Glutamatergic neuron (in vitro differentiated cells): ENCODE results near the gene RPS18. TPM values are rescaled to one million over a fixed set of nuclear protein-coding genes. Genes with fewer than 3 reads are reported as not detected.

ENCODE experiments used
- DNase-seq: peaks from one replicate; pipeline ENCODE4 v3.0.0; 2022
- H3K27ac Mint-ChIP-seq: one replicate; pipeline ENCODE4 v1.8.0; 2020; ENCODE audit warnings: mild to moderate bottlenecking, mixed read lengths, inconsistent platforms; ENCODE audit not compliant: unreplicated experiment
- H3K27me3 Mint-ChIP-seq: one replicate; pipeline ENCODE4 v1.8.0; 2020; ENCODE audit warnings: mild to moderate bottlenecking, moderate library complexity, mixed read lengths, inconsistent platforms; ENCODE audit not compliant: unreplicated experiment
- H3K36me3 Mint-ChIP-seq: one replicate; pipeline ENCODE4 v1.8.0; 2020; ENCODE audit warnings: mild to moderate bottlenecking, mixed read lengths, inconsistent platforms; ENCODE audit not compliant: unreplicated experiment
- H3K4me1 Mint-ChIP-seq: one replicate; pipeline ENCODE4 v1.8.0; 2020; ENCODE audit warnings: mild to moderate bottlenecking, low read depth, mixed read lengths, inconsistent platforms; ENCODE audit not compliant: unreplicated experiment
- H3K4me3 Mint-ChIP-seq: one replicate; pipeline ENCODE4 v1.8.0; 2020; ENCODE audit warnings: mild to moderate bottlenecking, mixed read lengths, inconsistent platforms; ENCODE audit not compliant: unreplicated experiment
- H3K9me3 Mint-ChIP-seq: one replicate; pipeline ENCODE4 v1.8.0; 2020; ENCODE audit warnings: mild to moderate bottlenecking, moderate library complexity, mixed read lengths, inconsistent platforms; ENCODE audit not compliant: unreplicated experiment
- total RNA-seq: library from RNA; stranded (reverse); fragmentation: NEBNext Ultra II Directional; extraction: Animal tissue kit (Norgen Biotek cat#: 25700); gene quantifications from one replicate; pipeline ENCODE4 v1.2.1, GENCODE V29; 2021; ENCODE audit not compliant: unreplicated experiment
- TF ChIP-seq, protein P1 (sequence below): fragments of 200-600 bp; sonication (generic); IDR thresholded peaks from one replicate; pipeline ENCODE4 v1.5.0; 2021; ENCODE audit not compliant: partially characterized antibody, unreplicated experiment

The RPS18 gene
- total RNA-seq, 1 donor from 2014 or later: 1,024 TPM

DNA sequence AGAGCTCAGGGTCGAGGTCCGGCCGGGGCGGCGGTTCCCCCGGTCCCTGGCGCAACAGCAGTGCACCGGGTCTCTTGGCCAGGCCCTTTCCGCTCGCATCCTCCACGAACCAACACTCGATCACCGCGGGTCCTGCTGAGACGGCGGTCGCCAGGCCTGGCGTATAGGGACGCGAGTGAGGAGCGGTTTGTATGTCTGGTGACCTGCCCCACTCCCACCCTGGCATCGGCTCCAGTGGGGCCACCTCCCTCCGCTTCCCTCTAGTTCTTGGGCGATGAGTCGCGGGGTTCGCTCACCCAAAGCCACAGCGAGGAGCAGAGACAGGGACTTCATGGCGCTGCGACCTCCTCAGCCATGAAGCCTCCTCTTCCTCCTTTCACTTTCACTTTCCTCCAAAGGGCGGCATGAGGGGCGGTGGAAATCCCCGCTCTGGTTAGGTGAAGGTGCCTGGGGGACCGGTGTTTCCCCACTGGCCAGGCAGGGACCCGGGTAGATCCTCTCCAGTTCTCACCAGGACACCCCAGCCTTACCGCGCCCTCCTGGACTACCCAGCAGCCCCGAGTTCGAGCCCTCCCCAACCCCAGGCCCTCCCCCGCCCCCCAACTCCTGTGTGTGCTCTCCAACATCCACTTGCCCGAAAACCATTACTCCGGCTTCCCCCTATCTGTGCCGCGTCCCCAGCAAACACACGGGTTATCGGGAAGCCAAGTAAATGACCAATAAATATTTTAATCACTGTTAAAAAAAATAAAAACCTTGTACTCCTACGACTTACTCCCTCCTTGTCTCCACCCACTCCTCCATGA, 42.0 kb downstream of the RPS18 start, which contains the start of gene TAPBP:
Gene TAPBP, minus strand, starts transcription at position 370 of the 806 bp plus-strand sequence. Its CDS starts 37 bp downstream, at position 333.
- peak; percentile 43 for DNase-seq
- Mint-ChIP-seq H3K4me3 (peak within 1 kb of the TSS; percentile 94), H3K27me3 (peaks cover 10% of the 10 kb centered on the region), H3K36me3 (no peaks in the 10 kb centered on the region), H3K9me3 (peaks cover 9% of the 10 kb centered on the region), H3K4me1 (peaks cover 12% of the 10 kb centered on the region), H3K27ac (peak within 1 kb of the TSS; percentile 52)
- TF ChIP-seq, protein P1, sequence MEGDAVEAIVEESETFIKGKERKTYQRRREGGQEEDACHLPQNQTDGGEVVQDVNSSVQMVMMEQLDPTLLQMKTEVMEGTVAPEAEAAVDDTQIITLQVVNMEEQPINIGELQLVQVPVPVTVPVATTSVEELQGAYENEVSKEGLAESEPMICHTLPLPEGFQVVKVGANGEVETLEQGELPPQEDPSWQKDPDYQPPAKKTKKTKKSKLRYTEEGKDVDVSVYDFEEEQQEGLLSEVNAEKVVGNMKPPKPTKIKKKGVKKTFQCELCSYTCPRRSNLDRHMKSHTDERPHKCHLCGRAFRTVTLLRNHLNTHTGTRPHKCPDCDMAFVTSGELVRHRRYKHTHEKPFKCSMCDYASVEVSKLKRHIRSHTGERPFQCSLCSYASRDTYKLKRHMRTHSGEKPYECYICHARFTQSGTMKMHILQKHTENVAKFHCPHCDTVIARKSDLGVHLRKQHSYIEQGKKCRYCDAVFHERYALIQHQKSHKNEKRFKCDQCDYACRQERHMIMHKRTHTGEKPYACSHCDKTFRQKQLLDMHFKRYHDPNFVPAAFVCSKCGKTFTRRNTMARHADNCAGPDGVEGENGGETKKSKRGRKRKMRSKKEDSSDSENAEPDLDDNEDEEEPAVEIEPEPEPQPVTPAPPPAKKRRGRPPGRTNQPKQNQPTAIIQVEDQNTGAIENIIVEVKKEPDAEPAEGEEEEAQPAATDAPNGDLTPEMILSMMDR: no peak

DNA sequence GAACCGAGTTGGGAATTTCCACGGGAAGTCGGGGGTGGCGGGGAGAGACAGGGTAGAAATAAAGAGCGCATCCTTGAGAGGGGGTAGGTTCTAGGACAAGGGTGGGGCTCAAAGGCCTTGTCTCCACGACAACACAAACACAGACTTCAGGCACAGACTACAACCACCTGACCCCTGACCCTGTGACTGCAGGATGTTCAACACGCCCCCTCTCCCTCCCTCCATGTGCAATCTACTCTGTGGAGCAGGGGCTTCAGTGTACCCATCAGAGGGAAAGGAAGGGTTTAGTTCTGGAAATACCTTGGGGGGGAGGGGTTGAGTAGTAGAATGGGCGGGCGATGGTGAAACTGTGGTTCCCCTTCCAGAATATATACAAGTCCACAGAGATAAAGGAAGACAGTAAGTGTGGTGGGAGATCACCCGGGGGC, 42.7 kb downstream of the RPS18 start:
- TF ChIP-seq, protein P1: no peak
- Mint-ChIP-seq H3K27me3 (peaks cover 10% of the 10 kb centered on the region), H3K36me3 (no peaks in the 10 kb centered on the region), H3K4me1 (peaks cover 17% of the 10 kb centered on the region), H3K9me3 (peaks cover 11% of the 10 kb centered on the region), H3K4me3 (peak overlapping the region; percentile 73), H3K27ac (no peak overlapping the region)
- no peak for DNase-seq

DNA sequence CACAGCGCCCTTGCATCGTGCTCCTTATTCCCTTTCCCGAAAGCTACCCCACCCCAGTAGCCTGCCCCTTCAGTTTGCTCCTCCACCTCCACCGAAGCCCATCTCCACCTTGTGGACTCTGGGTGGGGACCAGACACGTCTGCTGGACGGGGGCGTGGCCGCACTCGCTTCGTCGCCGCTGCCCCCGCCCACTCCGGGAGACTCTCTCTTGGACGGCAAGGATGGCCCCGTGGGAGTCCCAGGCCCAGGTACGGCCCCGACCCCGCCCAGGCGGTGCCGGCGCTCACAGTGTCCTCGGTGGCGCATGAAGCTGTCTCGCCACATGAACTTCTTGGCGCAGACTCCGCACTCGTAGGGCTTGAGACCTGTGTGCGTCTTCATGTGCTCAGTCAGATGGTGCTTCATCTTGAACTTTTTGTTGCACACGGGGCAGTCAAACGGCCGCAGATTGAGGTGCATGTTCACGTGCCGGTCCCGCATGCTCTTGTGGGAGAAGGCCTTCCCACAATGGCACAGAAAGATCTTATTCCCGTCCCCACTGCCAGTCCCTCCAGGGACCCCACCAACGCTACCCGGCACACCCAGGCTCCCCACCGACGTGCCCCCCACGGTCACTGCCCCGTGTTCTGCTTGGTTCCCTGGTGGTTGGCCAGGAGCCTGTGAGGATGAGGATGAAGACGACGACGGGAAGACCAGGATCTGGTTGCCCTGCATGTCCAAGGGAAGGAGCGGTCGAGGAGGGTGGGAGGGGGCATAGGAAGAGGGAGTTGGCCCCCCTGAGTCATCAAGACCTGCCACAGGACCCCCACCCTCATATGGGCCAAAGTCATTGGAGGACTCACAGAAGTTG, 43.3 kb downstream of the RPS18 start:
- H3K4me1 Mint-ChIP-seq: peaks cover 17% of the 10 kb centered on the region

DNA sequence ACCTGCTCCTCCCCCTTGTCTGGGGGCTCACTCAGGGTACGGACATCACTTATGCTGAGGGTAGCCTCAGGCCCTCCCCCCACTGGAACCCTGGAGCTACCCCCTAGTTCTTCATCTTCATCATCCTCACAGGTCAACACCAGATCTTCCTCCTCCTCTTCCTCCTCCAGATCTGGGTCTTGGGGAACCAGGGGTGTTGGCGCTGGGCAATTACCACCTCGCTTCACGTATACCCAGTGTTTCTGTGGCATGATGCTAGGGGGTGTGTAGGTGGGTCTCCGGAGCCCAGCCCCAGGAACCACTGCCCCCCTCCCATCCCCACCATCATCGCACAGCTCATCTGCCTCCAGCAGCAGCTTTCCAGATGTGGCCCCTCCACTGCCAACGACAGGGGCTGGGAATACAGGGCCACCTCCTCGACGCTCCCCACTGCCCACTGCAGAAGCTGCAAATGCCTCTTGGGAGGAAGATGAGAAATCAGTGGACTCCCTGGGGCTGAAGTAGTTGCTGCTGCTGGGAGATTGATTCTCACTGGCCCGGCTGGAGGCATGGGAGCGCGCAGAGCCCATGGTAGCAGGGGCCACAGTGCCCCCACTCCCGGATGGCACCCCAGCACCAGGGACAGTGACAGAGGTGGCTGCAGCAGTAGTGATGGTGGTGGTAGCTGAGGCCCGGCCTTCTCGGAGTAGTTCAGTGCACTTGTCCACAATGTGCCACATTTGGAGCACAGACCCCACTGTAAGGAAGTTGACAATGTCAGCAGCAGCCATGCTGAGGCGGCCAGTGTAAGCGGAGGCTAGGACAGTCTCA, 44.1 kb downstream of the RPS18 start:
- H3K27me3 Mint-ChIP-seq: peaks cover 10% of the 10 kb centered on the region
- TF ChIP-seq, protein P1: no peak
- H3K36me3 Mint-ChIP-seq: no peaks in the 10 kb centered on the region
- H3K27ac Mint-ChIP-seq: no peak overlapping the region
- peaks cover 15% of the 10 kb centered on the region for H3K9me3 Mint-ChIP-seq
- DNase-seq: no peak
- H3K4me1 Mint-ChIP-seq: peaks cover 18% of the 10 kb centered on the region
- H3K4me3 Mint-ChIP-seq: peak overlapping the region; percentile 81

More for the DNA sequence above, 43.3 kb downstream of the RPS18 start:
- DNase-seq: no peak
- no peaks in the 10 kb centered on the region for H3K36me3 Mint-ChIP-seq
- TF ChIP-seq, protein P1: no peak
- H3K27me3 Mint-ChIP-seq: peaks cover 10% of the 10 kb centered on the region
- peaks cover 11% of the 10 kb centered on the region for H3K9me3 Mint-ChIP-seq
- H3K27ac Mint-ChIP-seq: no peak overlapping the region
- peak overlapping the region; percentile 73 for H3K4me3 Mint-ChIP-seq
